Breast epithelium (tissue), 3 donors: ENCODE results near the gene ERFL.

Experiments
- POLR2A ChIP-seq: fragments of 450-650 bp; IDR thresholded peaks from one replicate; pipeline ENCODE4 v1.6.1; 2016; ENCODE audit warnings: antibody characterized with exemption, mild to moderate bottlenecking, moderate library complexity
- TF ChIP-seq, protein P1 (sequence below), 3 donors: fragments of 450-650 bp; IDR thresholded peaks; one replicate each; pipeline ENCODE4 v1.5.1; 2016 to 2017; ENCODE audit warnings: antibody characterized with exemption in 3 of 3, mild to moderate bottlenecking in 3 of 3, moderate library complexity in 3 of 3

DNA sequence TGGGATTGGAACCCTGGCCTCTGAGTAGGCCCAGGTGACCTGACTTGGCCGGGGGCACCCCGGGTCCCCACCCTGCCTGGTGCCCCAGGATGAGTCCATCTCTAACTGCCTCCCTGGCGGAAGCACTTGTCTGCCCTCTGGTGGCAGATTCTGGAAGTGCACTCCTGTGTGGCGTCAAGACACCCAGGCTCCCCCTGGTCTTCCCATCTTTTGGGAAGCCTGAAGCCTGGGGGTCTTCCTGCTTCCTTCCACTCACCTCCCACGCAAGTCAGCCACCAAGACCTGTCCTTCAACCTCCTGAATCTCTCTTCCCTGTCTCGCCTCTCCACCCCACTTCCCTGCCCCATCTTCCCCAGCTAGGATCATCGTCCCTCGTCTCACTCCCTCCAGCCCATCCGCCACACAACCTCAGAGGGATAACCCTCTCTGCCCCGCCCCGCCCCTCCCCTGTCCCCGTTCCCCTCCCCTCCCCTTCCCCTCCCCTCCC is 23.5 kb upstream of the ERFL start:
- no peak for TF ChIP-seq POLR2A
- TF ChIP-seq, protein P1, sequence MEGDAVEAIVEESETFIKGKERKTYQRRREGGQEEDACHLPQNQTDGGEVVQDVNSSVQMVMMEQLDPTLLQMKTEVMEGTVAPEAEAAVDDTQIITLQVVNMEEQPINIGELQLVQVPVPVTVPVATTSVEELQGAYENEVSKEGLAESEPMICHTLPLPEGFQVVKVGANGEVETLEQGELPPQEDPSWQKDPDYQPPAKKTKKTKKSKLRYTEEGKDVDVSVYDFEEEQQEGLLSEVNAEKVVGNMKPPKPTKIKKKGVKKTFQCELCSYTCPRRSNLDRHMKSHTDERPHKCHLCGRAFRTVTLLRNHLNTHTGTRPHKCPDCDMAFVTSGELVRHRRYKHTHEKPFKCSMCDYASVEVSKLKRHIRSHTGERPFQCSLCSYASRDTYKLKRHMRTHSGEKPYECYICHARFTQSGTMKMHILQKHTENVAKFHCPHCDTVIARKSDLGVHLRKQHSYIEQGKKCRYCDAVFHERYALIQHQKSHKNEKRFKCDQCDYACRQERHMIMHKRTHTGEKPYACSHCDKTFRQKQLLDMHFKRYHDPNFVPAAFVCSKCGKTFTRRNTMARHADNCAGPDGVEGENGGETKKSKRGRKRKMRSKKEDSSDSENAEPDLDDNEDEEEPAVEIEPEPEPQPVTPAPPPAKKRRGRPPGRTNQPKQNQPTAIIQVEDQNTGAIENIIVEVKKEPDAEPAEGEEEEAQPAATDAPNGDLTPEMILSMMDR (IDR thresholded peaks at IDR 0.05): peak; percentile 86 to 95 (median 90)
